ENCODE measurements around the gene FGF14.
"Not testable (repeated sequence)": the region's sequence is repeated elsewhere in the genome, so short reads cannot be mapped to it uniquely, and the experiment has no call there.

FGF14 gene

DNA sequence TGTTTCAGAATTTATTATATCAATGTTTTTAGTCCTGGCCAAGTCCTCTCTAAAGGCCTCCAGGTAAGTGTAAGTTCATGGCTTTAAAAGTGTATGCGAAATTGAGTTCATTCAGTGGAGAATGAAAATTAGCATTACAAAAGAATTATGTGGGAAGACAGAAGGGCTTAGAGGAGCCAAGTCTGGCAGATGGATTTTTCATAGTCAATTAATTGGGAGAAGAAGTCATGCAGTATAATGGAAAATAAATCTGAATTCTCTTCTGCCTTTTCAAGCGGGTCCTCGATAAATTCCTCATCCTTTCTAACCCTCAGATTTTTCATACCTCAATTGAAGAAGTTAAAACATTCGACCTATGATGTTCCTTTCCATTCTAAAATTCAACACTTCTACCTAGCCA is 555.1 kb downstream of the FGF14 start:
- Mint-ChIP-seq H3K27me3 (ENCODE audit: low read depth, poor library complexity) (peaks cover 4% of the 10 kb centered on the region), H3K9me3 (no peaks in the 10 kb centered on the region), H3K36me3 (ENCODE audit: low read depth) (no peaks in the 10 kb centered on the region), H3K4me1 (no peaks in the 10 kb centered on the region), H3K4me3 (no peak overlapping the region), H3K27ac (no peak overlapping the region)
- TF ChIP-seq, protein P1, sequence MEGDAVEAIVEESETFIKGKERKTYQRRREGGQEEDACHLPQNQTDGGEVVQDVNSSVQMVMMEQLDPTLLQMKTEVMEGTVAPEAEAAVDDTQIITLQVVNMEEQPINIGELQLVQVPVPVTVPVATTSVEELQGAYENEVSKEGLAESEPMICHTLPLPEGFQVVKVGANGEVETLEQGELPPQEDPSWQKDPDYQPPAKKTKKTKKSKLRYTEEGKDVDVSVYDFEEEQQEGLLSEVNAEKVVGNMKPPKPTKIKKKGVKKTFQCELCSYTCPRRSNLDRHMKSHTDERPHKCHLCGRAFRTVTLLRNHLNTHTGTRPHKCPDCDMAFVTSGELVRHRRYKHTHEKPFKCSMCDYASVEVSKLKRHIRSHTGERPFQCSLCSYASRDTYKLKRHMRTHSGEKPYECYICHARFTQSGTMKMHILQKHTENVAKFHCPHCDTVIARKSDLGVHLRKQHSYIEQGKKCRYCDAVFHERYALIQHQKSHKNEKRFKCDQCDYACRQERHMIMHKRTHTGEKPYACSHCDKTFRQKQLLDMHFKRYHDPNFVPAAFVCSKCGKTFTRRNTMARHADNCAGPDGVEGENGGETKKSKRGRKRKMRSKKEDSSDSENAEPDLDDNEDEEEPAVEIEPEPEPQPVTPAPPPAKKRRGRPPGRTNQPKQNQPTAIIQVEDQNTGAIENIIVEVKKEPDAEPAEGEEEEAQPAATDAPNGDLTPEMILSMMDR (IDR thresholded peaks at IDR 0.05), result no peak
- DNase-seq, result no peak

DNA sequence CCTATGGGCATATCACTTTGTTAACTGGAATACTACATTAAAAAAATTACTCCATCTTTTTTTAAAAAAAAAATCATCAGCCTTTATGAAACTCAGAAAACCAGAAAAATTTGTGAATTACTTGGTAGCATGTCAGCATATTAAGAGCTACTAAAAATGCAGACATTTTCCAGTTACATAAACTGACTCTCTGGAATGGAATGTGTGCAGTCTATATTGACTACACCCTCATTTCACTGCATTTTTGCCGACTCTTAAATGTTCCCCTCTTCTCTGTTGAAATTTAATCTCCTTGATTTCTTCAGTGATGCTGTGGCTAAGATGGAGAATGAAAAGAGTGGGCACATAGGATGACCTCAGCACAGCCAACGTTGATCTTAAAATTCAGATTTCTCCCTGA is 555.6 kb downstream of the FGF14 start:
- H3K27ac Mint-ChIP-seq, result no peak overlapping the region
- H3K4me3 Mint-ChIP-seq, result no peak overlapping the region
- H3K27me3 Mint-ChIP-seq (ENCODE audit: low read depth, poor library complexity), result peaks cover 4% of the 10 kb centered on the region
- no peak for DNase-seq
- no peaks in the 10 kb centered on the region for H3K9me3 Mint-ChIP-seq
- TF ChIP-seq, protein P1 (IDR thresholded peaks at IDR 0.05), result no peak
- no peaks in the 10 kb centered on the region for H3K4me1 Mint-ChIP-seq
- no peaks in the 10 kb centered on the region for H3K36me3 Mint-ChIP-seq (ENCODE audit: low read depth)

DNA sequence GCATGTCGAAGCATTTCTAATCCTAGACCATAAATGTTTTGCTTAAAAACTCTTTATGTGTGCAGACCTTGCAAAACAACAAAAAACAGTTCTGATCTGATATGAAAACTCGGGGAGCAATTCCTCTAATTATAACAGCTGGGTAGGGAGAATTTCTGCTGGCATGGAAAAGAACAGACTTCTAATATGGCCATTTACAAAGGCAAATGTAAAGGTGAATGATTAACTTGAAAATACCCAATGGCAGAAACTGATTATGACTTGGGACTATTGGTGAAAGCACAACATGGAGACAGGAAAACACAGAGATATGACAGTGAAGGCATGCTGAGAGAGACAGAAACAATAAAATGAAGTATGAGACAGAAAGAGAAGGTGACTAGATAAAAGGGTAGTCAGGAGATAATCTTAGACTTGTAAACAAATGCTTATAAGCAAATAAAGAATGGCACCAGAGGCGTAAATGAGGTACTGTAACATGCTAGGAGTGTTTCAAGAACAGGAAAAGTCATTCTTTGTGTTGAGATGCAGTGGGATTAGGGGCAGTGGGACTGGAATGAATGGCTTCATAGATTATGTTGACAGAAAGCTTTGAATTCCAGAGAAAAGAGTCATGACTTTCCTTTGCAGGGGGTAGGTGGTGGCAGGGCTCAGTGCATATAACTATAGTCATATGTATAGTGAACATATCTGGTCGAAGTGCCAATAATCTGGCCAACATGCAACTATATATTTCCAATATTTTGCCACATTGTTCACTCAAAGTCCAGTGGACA is 556.4 kb downstream of the FGF14 start:
- DNase-seq, result no peak

DNA sequence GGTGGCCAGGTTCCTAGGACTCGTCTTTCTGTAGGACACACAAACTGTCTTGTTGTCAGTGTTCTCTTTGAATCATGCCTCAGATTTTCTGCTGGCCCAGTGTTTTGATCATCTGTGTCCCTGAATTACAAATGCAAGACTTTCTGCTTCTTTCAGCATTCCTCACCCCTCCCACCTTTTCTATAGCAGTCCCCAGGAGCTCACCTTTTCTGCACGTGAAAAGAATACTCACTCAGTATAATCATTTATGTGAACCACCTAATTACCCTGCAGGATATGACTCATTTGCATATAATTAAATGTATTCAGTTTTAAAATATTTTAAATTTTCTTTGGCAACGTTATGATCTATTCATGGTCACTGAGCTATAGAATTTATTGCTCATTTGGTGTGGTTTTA is 560.1 kb downstream of the FGF14 start:
- TF ChIP-seq, protein P1 (IDR thresholded peaks at IDR 0.05), result no peak
- no peak overlapping the region for H3K4me3 Mint-ChIP-seq

More for the DNA sequence above, 556.4 kb downstream of the FGF14 start:
- Mint-ChIP-seq H3K36me3 (ENCODE audit: low read depth) (no peaks in the 10 kb centered on the region), H3K4me1 (no peaks in the 10 kb centered on the region), H3K27ac (no peak overlapping the region), H3K9me3 (no peaks in the 10 kb centered on the region), H3K27me3 (ENCODE audit: low read depth, poor library complexity) (peaks cover 4% of the 10 kb centered on the region), H3K4me3 (no peak overlapping the region)
- TF ChIP-seq, protein P1 (IDR thresholded peaks at IDR 0.05), result no peak

DNA sequence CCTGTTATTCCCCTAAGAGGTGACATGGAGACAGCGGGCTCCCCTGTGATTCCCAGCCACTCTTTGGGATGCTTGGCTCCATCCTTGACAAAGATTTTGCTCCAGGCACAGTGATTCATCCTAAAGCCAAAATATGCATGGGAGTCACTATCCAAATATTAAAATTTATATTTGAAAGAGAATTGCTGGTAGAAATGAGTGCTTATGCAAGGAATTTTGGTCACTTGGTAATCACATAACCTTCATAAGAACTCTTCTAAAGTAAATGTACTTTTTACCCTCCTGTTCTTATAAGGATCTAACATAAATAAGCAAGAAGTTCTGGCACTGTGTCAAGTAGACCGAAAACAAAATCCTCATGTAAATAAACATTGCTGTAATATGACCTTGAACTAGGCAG is 563.5 kb downstream of the FGF14 start:
- no peaks in the 10 kb centered on the region for H3K4me1 Mint-ChIP-seq

More for the DNA sequence above, 560.1 kb downstream of the FGF14 start:
- H3K9me3 Mint-ChIP-seq, result no peaks in the 10 kb centered on the region
- no peaks in the 10 kb centered on the region for H3K4me1 Mint-ChIP-seq
- no peak for DNase-seq
- no peak overlapping the region for H3K27ac Mint-ChIP-seq
- peaks cover 4% of the 10 kb centered on the region for H3K27me3 Mint-ChIP-seq (ENCODE audit: low read depth, poor library complexity)
- no peaks in the 10 kb centered on the region for H3K36me3 Mint-ChIP-seq (ENCODE audit: low read depth)

DNA sequence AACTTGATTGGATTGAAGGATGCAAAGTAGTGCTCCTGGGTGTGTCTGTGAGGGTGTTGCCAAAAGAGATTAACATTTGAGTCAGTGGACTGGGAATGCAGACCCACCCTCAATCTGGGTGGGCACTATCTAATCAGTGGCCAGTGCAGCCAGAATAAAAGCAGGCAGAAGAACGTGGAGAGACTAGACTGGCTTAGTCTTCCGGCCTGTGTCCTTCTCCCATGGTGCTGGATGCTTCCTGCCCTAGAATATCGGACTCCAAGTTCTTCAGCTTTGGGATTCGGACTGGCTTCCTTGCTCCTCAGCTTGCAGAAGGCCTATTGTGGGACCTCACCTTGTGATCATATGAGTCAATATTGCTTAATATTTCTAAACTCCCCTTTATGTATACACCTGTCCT is 564.1 kb downstream of the FGF14 start:
- not testable (repeated sequence) for H3K4me3 Mint-ChIP-seq; H3K9me3 Mint-ChIP-seq; H3K27ac Mint-ChIP-seq; H3K27me3 Mint-ChIP-seq (ENCODE audit: low read depth, poor library complexity); H3K36me3 Mint-ChIP-seq (ENCODE audit: low read depth); DNase-seq; H3K4me1 Mint-ChIP-seq

More for the DNA sequence above, 563.5 kb downstream of the FGF14 start:
- DNase-seq, result no peak
- no peak overlapping the region for H3K4me3 Mint-ChIP-seq
- no peak overlapping the region for H3K27ac Mint-ChIP-seq
- TF ChIP-seq, protein P1 (IDR thresholded peaks at IDR 0.05), result no peak
- H3K36me3 Mint-ChIP-seq (ENCODE audit: low read depth), result no peaks in the 10 kb centered on the region
- no peaks in the 10 kb centered on the region for H3K9me3 Mint-ChIP-seq
- H3K27me3 Mint-ChIP-seq (ENCODE audit: low read depth, poor library complexity), result no peaks in the 10 kb centered on the region
